GM19240 (cell line): ENCODE data around the gene AFAP1.

Source experiments
- DNase-seq: peaks from one replicate; pipeline ENCODE4 v3.0.0; 2011; ENCODE audit warnings: low spot score; ENCODE audit not compliant: insufficient read length

Gene AFAP1

DNA sequence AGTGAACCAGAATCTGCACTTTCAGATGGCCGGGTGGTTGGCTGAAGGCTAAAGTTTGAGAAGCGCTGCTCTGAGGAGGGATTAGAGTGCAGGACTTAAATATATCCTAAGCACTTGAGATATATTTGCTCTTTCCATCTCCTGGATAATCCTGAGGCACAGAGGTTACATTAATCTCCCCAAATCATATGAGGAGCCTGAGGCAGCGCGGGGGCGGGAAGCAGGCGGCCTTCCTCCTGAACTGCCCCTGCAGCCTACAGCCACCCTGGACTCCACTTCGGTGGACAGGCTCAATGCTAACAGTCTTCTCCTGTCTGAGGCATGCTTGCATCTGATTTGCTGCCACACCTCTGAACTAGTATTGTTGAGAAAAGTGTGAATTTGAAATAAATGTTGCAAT lies 72.5 kb downstream of the AFAP1 start:
- DNase-seq, result no peak

DNA sequence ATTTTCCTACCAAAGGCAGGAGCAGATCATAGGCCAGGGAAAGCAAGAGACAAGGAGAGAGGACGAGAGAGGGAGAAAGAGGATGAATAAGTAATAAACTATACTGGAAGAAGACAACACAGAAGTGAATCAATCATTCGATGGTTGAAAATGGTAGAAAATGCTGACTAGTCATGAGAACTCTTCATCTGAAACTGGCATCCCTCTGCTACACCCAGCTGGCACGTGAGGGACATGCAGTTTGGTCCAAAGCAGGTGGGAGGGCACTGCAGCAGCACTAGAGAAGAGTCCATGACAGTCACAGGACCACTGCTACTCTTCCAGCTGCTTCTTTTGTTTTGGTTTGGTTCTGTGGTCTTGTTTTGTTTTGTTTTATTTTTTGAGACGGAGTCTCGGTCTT lies 74.1 kb downstream of the AFAP1 start:
- no peak for DNase-seq

DNA sequence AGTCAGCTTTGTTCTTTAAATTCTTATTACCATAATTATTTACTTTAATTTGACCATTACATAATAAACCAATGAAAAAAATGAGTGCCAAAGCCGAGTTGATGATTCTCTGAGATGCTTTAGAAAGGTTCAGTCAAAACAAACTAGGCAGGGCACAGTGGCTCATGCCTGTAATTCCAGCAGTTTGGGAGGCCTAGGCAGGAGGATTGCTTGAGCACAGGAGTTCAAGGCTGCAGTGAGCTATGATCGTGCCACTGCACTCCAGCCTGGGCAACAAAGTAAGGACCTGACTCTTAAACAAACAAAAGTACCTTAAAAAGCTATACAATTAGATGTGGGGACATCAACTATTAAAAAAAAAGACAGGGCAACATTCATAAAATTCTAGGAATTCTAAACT lies 75.0 kb downstream of the AFAP1 start:
- DNase-seq, result no peak

DNA sequence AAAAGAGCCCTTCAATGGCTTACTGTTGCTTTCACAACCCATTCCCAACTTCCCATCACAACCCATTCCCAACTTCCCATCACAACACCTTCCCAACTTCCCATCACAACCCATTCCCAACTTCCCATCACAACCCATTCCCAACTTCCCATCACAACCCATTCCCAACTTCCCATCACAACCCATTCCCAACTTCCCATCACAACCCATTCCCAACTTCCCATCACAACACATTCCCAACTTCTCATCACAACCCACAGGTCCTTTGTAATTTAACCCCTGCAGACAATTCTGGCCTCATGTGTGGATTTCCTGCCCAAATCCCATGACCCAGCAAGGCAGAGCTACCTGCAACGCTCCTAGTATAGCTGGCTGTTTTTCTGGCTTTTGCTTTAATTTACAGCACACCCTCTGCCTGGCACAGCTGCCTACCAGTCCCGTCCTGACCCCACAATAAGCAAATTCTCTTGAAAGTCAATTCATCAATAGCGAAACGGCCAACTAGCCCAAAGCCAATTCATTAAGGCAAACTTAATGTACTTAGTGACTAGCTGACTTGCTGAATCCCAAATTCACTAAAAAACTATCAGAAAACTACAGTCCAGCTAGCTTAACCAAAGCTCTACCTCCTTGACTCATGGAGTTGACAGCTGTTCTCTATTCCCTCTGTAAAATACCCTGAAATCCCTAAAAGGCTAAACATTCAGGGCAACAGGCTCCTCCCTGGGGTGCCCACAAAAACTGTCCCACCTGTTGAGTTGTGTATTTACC lies 75.6 kb downstream of the AFAP1 start:
- no peak for DNase-seq

DNA sequence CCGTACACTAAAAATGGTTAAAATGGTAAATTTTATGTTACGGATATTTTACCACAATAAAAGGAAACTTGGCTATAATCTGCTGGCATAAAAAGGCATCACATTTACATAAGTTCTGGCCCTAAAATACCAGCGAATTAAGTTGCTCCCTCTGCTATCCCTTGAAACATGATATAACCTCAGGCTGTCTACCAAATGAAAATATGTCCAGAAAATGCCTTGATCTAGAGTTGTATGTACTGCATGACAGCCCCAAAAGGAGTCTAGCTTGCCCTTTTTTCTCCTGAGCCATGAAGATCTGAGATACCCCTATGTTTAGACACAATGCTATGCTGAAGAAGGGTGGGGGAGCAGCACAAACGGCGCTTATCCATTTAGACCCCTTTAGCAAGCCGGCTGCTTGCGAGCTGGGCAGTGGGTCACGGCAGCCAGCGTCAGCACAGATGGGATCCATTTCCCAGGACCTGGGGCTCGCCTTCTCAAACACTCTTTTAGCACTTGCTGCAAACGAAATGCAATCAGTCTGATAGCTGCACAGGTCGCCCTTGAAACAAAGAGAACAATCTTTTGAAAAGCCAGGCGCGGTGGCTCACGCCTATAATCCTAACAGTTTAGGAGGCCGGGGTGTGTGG lies 77.0 kb downstream of the AFAP1 start:
- DNase-seq, result no peak

DNA sequence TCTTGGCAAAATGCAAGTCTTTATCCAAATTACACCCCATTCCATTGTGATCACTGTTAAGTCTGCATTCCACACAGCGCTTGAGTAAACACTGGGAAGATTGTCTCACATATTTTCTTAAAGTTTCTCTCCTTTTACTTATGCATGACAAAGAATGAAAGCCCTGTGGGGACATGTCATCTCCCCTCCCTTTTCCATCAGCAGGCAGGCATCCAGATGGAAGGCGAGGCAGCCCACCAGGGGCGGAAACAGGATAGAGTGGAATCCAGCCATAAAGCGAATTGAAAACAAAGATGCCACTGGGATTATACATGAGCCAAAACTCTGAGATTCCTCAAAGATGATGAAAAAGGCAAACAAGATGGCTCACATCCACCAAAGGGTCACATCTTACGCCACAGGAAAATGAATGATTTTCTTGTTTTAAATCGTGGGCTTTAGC lies 78.2 kb downstream of the AFAP1 start:
- DNase-seq, result no peak

GRCh38 chr4:7860600-7861163 lies 79.0 kb downstream of the AFAP1 start:
- DNase-seq, result no peak

- no peak for DNase-seq
Measured at GRCh38 chr4:7859326-7859725, 80.3 kb downstream of the AFAP1 start.

GRCh38 chr4:7858498-7858897 lies 81.2 kb downstream of the AFAP1 start:
- DNase-seq, result no peak

DNA sequence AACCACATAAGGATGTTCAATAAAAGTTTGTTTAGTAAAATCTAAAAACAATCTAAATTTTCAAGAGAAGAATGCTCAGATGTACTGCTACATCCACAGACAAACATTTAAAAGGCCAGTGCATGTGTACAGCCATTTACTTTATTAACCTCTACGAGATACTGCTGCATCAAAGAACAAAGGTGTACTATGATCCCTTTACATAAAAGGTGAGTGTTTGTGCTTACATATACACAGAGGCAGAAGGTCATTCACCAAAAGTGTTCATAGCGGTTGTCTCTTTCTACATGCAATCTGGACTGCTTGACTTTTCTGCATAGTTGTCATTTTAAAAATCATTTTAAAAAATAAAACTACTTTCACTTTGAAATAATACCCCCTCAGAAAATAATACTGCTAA lies 81.7 kb downstream of the AFAP1 start:
- no peak for DNase-seq

DNA sequence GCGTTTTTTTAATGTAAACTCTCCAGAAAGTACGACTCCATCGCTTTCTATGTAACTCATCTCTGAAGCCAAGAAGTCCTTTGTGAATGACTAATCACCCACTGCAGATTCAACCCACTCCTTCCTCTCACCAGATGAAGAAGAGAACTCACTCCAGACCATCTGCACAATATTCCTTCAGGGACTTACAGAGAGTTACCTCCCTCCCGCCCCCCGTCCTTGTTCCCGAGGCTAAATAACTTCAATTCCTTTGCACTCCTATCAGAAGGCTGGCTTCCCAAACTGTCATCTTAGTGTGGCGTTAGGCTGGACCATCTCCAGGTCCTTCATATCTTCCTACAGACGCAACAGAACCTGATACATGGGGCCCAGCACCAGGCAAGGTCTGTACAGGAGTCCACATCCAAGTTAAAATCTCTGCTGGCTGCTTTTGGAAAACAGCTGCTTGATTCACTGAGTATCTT lies 82.4 kb downstream of the AFAP1 start:
- DNase-seq, result no peak

- no peak for DNase-seq
Measured at GRCh38 chr4:7855731-7856130, 83.9 kb downstream of the AFAP1 start.

DNA sequence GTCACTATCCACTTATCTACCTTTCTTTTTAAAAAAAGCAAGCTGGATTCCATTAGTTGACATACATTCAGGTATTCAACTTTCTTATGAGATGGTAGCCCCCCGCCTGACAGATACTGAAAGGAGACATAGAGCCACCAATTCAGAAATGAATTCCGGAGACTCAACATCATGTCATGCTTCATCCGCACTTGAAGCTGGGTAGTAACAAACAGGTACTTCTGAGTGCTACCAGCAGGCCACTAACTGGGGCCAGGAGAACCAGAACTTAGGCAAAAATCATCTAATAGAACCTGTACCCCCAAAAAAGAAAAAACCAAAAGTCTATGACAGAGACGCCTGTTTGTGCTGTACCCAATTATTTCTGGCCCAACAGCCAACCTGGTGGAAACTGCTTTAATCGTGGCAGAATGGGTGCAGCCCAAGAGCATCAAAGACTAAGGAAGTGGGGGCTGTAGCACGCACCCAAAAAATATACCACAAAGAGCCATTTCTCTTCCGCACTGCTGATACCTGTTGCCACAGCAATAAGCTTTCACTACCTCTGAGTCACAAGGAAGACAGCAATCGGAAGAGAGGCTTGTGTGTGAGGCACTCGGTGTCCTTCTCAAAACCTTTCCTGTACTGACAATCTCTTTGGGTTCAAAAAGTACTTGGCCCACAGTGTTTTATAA lies 84.8 kb downstream of the AFAP1 start:
- no peak for DNase-seq

GRCh38 chr4:7854216-7854615 lies 85.4 kb downstream of the AFAP1 start:
- DNase-seq, result no peak

GRCh38 chr4:7853271-7853670 lies 86.4 kb downstream of the AFAP1 start:
- no peak for DNase-seq

- DNase-seq, result no peak
Measured at GRCh38 chr4:7852568-7853185, 87.0 kb downstream of the AFAP1 start.

DNA sequence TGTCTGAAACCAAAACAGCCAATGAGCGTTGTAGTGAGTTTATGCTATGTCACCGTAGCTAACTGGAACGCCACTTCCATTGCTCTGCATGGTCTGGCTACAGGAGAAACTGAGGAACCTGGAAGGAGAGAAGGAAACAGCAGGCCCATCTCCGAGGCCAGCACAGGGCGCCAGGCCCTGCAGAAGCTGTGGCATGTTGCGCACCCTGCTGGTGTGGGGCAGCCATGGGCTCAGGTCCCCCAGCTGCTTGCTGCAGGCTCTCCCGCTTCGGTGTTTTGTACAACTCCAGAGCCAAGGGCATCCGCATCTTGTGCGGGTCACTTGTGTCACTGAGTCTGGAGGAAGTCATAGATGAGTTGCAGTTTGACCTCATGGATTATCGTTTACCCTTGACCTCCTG lies 89.2 kb downstream of the AFAP1 start:
- no peak for DNase-seq

GRCh38 chr4:7847206-7847605 lies 92.5 kb downstream of the AFAP1 start:
- no peak for DNase-seq

- DNase-seq, result no peak
Measured at GRCh38 chr4:7845493-7846128, 94.0 kb downstream of the AFAP1 start.

DNA sequence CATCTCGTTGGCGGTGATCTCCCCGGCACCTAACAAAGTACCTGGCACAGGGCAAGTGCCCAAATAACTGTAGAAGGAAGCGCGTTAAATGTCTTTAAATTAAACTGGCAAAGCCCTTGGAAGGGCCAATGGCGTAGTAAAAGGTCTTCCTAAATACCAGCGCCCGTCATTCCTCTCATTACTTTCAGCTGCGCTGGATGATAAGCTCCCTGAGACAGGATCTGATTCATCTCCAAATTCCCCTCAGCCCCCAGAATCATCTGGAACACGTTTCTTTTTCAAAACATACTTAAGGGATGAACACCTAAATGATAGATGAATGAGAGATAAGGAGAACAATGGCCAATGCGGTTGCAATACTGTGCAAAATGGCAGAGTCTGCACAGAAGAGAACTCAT lies 95.1 kb downstream of the AFAP1 start:
- DNase-seq, result no peak
